ENCODE data around the gene TXK.

Gene TXK

GRCh38 chr4:48046059-48046458, 88.0 kb downstream of the TXK start:
- DNase-seq: no peak

DNA sequence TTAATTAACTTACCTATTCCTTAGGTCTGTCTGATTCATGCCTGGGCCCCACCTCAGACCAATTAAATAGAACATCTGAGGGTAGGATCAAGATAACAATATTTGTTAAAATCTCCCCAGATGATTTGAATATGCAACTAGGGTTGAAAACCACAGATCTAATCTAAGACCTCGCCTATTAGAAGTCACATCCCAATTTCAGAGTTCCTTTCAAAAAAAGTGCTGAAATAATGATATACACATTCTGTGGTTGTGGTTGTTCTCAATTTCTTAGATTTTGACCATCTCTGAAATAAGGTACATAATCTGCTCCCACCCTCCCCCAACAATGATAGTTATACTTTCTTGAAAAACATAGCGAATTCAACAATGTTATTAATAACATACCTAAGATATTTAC, 89.8 kb downstream of the TXK start:
- DNase-seq: no peak

- DNase-seq: no peak
These were observed 90.5 kb downstream of the TXK start for GRCh38 chr4:48043504-48043903.

- no peak for DNase-seq
These were observed 91.0 kb downstream of the TXK start for GRCh38 chr4:48042979-48043461.

- no peak for DNase-seq
These were observed 92.4 kb downstream of the TXK start for GRCh38 chr4:48041535-48042137.

DNA sequence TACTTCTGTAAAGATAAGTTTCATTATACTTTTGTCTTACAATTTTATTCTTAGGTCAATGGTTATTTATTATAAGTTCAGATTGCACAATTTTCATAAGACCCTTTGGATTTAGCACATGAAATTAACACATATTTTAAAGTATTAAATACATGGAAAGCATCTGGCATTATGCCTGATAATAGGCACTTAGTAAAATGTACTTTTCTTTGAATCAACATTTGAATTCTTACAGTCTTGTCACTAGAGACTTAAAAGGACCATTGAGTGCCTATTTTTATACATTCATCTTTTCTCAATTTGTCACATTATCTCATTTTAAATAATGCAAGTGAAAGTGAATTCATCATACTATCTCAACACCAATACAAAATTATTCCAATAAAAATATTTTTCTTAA, 94.5 kb downstream of the TXK start:
- DNase-seq: no peak

- no peak for DNase-seq
These were observed 95.4 kb downstream of the TXK start for GRCh38 chr4:48038666-48039065.

GRCh38 chr4:48037117-48037462, 97.0 kb downstream of the TXK start:
- no peak for DNase-seq

- DNase-seq: no peak
These were observed 98.1 kb downstream of the TXK start for GRCh38 chr4:48035952-48036351.

DNA sequence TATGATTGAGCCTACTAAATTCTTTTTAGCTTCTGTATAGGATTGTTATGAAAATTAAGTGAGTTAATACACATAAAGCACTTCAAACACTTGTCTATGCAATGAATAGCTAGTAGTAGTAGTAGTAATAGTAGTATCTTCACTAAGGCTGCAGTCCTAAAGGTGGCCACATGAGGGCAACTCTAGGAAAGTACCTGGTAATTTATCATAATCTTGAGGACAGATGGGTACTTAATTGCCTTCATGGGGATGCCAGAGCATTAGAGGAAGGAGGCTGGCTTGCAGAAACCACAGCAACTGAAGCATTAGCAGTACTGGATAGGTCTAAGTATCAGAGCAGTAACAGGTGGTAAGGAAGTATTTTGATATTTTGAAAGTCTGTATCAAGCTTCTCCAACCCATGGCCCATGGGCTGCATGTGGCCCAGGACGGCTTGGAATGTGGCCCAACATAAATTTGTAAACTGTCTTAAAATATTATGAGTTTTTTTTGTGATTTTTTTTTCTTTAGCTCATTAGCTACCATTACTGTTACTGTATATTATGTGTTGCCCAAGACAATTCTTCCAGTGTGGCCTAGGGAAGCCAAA, 100.1 kb downstream of the TXK start:
- DNase-seq: no peak

DNA sequence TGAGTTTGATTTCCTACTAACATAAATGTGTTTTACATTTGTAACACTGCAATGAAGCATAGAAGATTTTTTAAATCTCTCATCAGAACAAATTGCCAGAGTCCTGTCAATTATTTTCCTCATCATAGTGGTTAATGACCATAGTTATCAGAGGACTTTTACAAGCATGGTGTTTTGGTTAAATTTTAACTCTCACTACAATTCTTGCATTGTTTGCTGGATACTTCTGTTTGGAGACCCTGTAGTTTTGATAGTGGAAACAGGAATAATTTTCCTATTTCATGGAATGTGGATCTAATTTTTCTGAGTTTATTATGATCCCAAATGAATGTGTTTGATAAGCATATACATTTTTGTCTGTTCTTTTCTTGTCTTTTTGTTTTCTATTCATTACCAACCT, 100.6 kb downstream of the TXK start:
- DNase-seq: no peak

DNA sequence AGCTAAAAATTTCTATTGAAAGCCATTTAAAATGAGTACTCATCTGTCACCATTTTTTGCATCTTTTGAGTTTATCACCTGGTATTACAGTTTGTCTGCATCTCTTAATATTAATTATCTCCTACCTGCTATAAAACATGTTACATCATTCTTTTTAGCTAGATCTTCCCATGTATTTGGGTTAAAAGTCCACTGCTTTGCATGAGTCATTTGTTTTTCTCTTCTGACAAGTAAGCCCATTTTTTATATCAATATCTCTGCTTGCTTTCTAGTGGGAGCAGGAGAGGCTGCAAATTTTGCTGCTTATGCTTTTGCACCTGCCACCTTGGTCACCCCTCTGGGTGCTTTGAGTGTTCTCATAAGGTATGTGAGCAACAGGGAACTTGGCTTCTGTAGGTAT, 101.3 kb downstream of the TXK start:
- no peak for DNase-seq

DNA sequence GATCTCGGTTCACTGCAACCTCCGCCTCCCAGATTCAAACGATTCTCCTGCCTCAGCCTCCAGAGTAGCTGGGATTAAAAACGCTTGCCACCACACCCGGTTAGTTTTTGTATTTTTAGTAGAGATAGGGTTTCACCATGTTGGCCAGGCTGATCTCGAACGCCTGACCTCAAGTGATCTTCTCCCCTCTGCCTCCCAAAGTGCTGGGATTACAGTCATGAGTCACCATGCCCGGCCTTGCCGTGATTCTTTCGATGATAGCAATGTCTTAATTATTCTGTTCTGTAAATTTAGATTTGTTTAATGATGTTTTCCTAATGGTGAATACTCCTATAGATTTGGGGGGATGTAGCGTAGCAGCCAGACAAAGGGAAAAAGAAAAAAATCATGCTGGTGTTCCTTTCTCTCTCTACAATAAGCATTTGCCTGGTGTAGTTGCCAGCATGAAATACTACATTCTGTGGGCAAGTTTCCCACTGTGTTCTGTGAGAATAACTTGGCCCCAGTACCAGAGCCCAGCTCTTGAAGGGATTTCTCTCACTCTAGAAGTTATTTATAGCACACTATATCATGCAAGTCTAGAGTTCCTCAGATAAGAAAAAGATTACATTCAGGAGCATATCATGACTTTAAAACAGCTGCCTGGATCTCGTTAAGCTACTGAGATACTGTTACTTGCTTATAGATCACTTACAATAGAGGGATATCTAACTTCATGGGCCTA, 102.1 kb downstream of the TXK start:
- no peak for DNase-seq

GRCh38 chr4:48030470-48030869, 103.6 kb downstream of the TXK start:
- DNase-seq: no peak

DNA sequence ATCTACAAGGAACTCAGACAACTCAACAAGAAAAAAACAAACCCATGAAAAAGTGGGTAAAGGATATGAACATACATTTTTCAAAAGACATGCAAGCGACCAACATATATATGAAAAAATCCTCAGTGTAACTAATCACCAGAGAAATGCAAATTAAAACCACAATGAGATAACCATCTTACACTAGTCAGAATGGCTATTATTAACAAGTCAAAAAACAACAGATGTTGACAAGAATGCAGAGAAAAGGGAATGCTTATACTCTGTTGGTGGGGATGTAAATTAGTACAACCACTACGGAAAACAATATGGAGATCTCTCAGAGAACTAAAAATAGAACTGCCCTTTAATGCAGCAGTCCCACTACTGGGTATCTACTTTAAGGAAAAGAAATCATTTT, 105.4 kb downstream of the TXK start:
- DNase-seq: no peak

- DNase-seq: no peak
These were observed 106.4 kb downstream of the TXK start for GRCh38 chr4:48027653-48028052.

DNA sequence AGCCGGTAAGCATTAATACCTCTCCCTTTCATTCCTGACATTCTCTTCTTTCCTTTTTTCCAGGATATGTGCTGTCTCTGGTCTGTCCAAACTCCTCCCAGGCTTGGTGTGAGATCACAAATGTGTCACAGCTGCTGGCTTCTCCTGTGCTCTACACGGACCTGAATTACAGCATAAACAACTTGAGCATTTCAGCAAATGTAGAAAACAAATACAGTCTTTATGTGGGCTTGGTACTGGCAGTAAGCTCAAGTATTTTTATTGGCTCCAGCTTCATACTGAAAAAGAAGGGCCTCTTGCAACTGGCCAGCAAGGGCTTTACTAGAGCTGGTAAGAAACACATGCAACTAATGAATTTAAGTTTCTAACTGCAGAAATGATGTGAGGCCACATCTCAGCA, 109.0 kb downstream of the TXK start:
- DNase-seq: no peak

DNA sequence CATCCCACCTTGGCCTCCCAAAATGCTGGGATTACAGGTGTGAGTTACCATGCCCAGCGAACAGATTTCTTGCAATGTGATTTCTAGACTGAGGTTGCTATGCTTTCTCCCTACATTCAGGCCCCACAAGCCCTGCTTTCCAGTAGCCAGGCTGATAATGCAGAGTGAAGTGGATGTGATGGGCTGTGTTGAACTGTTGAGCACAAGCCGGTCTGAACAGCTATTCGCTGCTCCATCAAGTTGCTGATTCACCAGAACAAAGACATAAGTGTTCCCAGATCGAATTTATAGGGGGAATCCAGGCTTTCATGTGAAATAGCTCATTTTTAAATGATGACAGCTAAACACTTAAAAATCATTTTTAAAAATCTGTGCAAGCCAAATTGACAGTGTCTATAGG, 109.5 kb downstream of the TXK start:
- no peak for DNase-seq

DNA sequence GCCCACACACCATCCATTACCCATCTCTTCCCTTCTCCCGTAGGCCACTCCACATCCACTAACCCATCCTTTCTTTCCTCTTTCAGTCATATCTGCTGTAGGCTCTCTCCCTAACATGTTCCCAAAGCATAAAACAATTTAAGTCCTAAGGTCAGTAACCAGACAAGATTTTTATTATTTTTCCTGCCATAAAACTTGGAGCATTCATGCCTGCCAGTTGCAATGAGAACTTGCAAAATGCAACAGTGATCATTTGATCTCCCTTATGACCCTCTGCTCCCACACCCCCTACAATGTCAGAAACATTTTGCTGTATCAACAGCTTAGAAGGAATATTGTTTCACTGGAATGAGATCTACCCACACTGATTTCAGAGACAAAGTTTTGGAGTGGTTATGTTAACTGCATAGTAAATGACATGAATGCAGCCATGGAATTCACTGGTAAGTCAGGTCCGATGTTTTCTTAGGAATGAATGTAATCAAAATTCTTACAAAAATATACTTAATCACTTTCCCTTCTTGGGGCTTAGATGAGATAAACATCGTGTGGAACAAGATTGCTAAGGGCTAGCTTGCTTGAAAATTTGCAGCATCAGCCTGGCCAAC, 111.8 kb downstream of the TXK start:
- no peak for DNase-seq

GRCh38 chr4:48021100-48021499, 113.0 kb downstream of the TXK start:
- DNase-seq: no peak

DNA sequence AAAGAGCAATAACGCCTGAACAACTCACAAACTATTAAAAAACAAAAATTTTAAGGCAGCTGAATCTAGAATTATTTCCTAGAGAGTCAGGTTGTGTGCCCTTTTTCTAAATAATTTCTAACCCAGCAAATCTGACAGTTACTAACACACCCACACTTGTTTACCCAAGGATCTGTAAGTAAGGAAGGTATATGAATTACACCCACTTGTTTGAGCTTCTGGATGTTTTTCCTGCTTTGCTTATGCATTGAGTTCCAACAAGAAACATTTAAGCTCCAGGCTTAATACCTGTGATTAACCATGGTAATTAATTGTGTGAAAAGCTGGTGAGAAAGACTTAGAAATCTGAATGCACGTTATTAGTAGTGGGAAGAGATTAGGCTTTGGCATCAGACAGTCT, 115.9 kb downstream of the TXK start:
- no peak for DNase-seq

GRCh38 chr4:48017108-48017571, 116.9 kb downstream of the TXK start:
- no peak for DNase-seq
